ENCODE data around the gene TLE2.
"Not testable (repeated sequence)": the region's sequence is repeated elsewhere in the genome, so short reads cannot be mapped to it uniquely, and the experiment has no call there.

Gene TLE2

GRCh38 chr19:3055741-3056416 lies 26.8 kb upstream of the TLE2 start:
- peak; percentile 96 to 98 (median 97) for DNase-seq

GRCh38 chr19:3054972-3055740 lies 26.1 kb upstream of the TLE2 start:
- DNase-seq: no peak

- DNase-seq: no peak
Measured at GRCh38 chr19:3054265-3054971, 25.3 kb upstream of the TLE2 start.

GRCh38 chr19:3053780-3054179 lies 24.7 kb upstream of the TLE2 start:
- DNase-seq: no peak

- peak in 2 of 3 experiments; percentile 18 to 46 for DNase-seq
Measured at GRCh38 chr19:3053218-3053621, 24.1 kb upstream of the TLE2 start.

- DNase-seq: not testable (repeated sequence)
Measured at GRCh38 chr19:3050016-3050415, 20.9 kb upstream of the TLE2 start.

GRCh38 chr19:3049089-3049488 lies 20.0 kb upstream of the TLE2 start:
- no peak for DNase-seq

- no peak for DNase-seq
Measured at GRCh38 chr19:3048190-3048533, 19.1 kb upstream of the TLE2 start.

- DNase-seq: peak; percentile 93 to 99 (median 97)
Measured at GRCh38 chr19:3047496-3048189, 18.6 kb upstream of the TLE2 start.

GRCh38 chr19:3046698-3047495 lies 17.8 kb upstream of the TLE2 start:
- peak; percentile 66 to 94 (median 88) for DNase-seq

GRCh38 chr19:3045885-3046697 lies 17.0 kb upstream of the TLE2 start:
- DNase-seq: peak in 2 of 3 experiments; percentile 84 to 86

GRCh38 chr19:3045191-3045590 lies 16.1 kb upstream of the TLE2 start:
- no peak for DNase-seq

- DNase-seq: peak in 1 of 3 experiments; percentile 63
Measured at GRCh38 chr19:3042621-3043267, 13.7 kb upstream of the TLE2 start.

GRCh38 chr19:3041761-3042620 lies 12.9 kb upstream of the TLE2 start:
- DNase-seq: peak in 2 of 3 experiments; percentile 74 to 85

GRCh38 chr19:3041327-3041726 lies 12.2 kb upstream of the TLE2 start:
- DNase-seq: no peak

GRCh38 chr19:3039641-3040077 lies 10.6 kb upstream of the TLE2 start:
- DNase-seq: peak in 1 of 3 experiments; percentile 28

- DNase-seq: no peak
Measured at GRCh38 chr19:3039125-3039524, 10.0 kb upstream of the TLE2 start.

- DNase-seq: no peak
Measured at GRCh38 chr19:3038214-3038613, 9.1 kb upstream of the TLE2 start.

- not testable (repeated sequence) for DNase-seq
Measured at GRCh38 chr19:3036977-3037544, 8.0 kb upstream of the TLE2 start.
